ENCODE results near the gene ACTL9.

The ACTL9 gene

DNA sequence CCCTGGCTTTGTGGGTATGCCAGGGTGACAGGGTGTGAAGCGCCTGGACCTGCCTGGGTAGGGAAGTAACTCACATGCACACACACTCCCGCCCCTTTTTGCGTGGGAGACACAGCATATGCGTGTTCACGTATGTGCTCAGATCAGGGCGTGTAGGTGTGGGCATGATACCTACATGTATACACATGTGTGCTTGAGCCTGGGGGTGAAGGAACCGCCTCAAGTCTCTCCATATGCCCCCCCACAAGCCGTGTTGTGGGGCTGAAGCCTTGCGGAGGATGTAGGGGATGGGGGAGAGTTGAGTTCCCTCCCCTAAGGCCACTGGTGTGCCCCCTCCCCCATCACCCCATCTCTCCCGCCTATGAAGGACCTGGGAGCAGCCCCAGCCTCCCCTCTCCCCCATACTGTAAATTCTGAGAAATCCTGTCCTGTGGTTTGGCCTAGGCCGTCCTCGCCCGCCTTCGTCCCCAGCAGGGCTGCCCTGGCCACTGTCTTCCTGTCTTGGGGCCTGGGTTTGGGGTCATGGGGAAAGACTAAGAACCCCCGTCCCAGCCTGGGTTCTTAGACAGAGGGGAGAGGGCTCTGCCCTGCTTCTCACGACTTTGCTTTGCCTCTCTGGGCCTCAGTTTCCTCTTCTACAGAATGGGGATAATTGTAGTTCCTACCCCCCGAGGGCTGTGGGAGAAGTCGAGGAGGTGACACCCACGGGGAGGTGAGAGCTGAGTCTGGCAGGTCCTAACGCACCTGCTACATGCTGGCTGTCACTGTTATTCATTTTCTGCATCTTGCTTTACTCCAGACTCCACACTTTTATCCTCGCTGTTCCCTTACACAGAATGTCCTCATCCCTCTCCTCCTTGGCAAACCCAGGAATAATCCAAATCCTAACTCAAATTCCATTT lies 14.3 kb downstream of the ACTL9 start:
- DNase-seq (ENCODE audit: low spot score), result no peak

DNA sequence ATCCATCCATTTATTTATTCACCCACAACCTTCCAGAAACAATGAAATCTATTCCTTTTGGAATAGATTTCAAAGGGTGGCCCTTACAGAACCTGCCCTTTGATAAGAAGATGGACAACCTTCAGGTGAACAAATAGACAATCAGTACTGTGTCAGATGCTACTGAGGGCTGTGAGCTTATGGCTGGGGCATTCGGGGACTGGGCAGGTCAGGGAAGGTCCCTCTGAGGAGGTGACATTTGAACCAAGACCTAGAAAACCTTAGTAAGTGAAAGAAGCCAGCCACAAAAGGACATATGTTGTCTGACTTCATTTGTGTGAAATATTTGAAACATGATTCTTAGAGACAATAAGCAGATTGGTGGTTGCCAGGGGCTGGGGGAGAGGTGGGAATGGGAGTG lies 15.7 kb downstream of the ACTL9 start:
- DNase-seq (ENCODE audit: low spot score), result no peak

GRCh38 chr19:8682472-8682871 lies 16.1 kb downstream of the ACTL9 start:
- no peak for DNase-seq (ENCODE audit: low spot score)

GRCh38 chr19:8681345-8682029 lies 17.1 kb downstream of the ACTL9 start:
- DNase-seq (ENCODE audit: low spot score), result no peak

DNA sequence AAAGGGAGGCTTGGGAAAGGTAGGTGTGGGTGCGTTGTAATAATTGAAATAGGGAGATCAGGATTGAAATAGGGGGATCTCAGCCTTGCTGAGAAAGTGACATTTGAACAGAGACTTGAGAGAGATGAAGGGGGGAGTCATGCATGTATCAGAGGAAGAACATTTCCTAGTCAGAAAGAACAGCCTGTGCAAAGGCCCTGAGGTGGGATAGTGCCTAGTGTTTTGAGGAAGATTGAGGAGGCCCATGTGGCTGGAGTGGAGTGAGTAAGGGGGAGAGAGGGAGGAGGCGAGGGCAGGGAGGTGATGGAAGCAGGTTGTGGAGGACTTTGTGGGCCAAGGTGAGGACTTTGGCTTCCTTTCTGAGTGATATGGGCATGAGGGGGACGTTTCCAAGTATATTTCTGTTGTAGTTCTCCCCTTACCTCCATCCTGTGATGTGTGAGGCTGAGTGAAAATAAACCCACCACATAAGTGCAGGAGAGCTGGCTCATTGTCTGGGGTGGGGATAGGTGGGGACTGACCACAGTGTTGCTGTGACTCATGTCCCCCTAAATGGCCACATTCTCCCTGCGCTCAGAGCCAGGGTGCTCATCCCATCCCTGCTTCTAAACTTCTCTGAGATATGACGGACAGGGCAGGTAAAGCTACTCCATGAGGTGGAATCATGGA lies 17.8 kb downstream of the ACTL9 start:
- no peak for DNase-seq (ENCODE audit: low spot score)

GRCh38 chr19:8678244-8678807 lies 20.3 kb downstream of the ACTL9 start:
- DNase-seq (ENCODE audit: low spot score), result no peak

DNA sequence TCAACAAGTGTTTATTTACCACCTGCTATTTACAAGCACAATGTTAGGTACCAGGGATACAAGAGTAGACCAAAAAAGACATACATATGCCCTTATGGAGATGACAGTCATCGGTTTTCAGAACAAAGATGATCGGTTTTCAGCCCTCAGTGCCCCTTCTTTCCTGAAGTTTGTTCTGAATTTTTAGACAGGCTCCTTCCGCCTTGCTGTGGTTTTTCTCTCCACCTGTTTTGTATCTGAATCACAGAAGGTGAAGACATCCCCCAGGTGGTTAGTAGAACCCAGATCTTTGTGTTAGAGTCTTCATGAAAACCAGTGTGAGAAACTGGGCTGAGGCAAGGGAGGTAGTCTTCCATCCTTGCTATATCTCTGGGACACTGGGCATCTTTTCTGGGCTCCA lies 23.5 kb downstream of the ACTL9 start:
- DNase-seq (ENCODE audit: low spot score), result no peak

DNA sequence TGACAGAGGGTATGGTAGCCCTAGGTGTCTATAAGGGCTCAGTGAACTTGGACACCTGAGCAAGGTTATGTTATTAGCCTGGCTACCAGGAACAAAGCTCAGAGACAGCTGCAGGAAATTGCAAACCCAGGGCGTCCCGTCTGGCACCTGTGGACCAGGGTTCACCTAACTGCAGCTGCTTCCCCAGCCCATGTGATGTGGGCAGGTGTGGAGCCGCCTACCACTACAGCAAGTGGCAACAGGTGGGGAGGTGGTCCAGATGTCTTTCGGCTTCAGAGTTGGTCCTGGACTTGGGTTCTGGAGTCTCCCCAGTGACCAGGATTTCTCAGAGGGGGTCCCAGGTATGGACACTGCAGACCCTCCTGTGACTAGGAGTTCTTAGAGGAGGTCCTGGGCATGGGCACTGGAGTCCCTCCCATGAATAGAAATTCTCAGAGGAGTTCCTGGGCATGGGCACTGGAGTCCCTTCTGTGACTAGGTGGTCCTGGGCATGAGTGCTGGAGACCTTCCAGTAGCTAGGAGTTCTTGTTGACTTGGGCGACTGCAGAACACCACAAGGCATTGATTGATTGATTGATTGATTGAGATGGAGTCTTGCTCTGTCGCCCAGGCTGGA lies 25.2 kb downstream of the ACTL9 start:
- no peak for DNase-seq (ENCODE audit: low spot score)

DNA sequence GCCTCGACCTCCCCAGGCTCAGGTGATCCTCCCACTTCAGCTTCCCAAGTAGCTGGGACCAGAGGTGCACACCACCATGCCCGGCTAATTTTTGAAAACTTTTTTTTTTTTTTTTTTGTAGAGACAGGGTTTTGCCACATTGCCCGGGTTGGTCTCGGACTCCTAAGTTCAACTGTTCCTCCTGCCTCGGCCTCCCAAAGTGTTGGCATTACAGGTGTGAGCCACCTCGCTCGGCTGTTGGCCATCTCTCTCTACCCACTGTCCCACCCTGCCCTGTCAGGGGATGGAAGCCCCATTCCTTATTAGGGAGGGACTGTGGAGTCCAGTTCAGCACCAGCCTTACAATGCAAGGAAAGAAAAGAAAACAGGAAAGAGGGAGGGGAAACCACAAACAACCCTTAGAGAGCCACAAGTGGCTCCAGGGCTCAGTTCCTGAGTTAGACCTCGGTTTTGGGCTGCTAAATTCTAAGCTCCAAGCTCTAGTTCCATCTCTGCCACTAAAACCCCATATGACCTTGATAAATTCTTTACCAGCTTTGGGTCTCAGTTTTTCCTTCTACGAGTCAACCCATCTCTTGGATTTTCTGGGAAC lies 31.7 kb downstream of the ACTL9 start:
- DNase-seq (ENCODE audit: low spot score), result no peak

DNA sequence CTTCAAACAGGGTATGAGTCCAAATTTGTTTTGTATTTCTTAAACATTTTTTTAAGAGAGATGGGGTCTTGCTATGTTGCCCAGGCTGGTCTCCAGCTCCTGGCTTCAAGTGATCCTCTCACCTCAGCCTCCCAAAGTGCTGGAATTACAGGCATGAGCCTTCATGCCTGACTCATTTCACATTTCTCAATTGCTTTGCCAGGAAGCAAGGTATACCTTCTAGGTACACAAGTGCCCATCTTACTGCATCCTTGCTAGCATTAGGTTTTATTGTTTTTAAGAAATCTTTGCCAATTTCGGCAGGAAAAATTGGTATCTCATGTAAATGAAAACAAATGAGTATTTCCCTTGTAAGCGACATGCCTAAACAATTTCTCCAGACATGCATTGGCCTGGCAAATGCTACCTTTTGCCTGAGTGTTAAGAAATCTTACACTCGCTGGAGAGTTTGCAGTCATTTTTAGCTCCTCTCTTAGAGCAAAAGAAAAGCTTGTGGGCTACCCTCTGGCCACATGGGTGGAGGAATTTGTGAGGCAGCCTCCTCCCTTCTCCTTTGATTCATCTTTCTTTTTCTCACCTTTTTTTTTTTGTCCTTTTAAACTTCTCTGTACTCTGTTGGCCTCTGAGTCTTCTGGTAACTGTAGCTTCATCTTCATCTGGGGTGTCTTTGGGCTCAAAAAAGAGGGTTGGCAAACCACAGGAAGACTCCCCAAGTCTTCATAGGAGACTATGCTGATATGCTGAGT lies 33.0 kb downstream of the ACTL9 start:
- no peak for DNase-seq (ENCODE audit: low spot score)

DNA sequence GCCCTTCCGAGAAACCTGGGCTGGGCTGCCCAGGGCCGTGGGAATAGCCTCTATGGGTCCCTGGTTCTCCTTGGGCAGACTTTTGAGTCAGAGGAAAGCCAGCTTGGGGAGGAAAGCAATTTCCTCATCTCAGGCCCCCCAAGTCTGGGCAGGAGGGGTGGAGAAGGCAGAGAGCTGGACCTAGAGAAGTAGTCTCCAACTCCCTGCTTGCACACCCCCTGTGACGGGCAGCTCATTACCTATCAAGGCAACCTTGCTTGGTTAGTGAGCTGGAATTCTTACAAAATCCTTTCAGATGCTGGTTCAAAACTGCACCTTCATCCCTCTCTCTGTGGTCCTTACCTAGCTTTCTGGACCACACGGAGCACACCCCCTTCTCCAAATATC lies 33.9 kb downstream of the ACTL9 start:
- no peak for DNase-seq (ENCODE audit: low spot score)

DNA sequence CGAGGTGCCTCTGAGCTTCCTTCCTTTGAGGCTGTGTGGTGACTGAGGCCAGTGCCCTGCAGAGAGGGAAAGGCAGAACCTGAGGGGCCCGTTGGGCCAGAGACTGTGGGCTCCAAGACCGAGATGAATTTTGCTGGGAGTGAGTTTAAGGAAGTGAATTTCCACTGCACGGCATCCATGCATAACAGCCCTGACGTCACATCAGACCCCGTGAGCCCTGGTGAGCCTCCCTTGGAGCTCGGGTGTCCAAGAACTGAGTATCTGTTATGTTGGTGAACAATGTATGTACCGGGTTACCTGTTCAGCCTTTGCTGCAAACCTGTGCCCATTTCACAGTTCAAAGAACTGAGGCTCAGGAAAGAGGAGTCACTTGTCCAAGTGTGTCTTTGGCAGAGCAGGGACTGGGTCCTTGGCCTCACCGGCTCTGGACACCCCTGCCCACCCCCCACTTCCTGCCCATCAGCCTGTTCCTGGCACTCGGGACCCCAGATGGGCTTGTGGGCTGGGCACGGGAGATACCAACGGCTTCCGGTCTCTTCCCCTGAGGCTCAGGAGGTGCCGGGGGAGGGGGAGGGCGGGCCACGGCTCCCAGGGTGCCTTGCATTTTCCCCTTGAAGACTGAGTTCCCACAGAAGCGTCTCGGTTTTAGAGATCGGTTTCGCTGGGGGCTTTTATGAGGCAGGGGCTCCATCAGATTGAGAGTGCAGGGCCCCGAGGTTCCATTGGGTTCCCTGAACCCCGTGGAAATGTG lies 34.5 kb downstream of the ACTL9 start:
- no peak for DNase-seq (ENCODE audit: low spot score)

- DNase-seq (ENCODE audit: low spot score), result no peak
These were observed 36.3 kb downstream of the ACTL9 start for GRCh38 chr19:8662263-8662662.

GRCh38 chr19:8659905-8660304 lies 38.7 kb downstream of the ACTL9 start:
- no peak for DNase-seq (ENCODE audit: low spot score)

GRCh38 chr19:8657869-8658268 lies 40.7 kb downstream of the ACTL9 start:
- no peak for DNase-seq (ENCODE audit: low spot score)

DNA sequence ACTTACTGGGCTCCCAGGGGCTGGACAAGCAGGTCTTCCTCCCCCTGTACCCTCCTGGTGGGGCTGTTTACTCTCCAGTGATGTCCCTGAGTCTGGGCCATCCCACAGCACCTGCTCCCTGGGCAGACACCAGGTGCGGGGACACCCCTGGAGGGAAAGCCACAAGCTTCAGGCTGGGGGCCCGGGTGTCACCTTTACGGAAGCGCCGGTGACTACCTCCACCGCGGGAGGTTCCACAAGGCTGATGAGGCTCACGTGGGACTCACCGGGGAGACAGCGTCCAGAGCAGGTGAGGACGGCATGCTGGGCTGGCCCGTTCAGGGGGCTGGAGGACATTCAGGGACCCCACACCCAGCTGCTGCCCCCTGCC lies 43.3 kb downstream of the ACTL9 start:
- DNase-seq (ENCODE audit: low spot score), result no peak

- peak; percentile 17 for DNase-seq (ENCODE audit: low spot score)
These were observed 43.8 kb downstream of the ACTL9 start for GRCh38 chr19:8654591-8655339.

GRCh38 chr19:8648240-8648639 lies 50.4 kb downstream of the ACTL9 start:
- no peak for DNase-seq (ENCODE audit: low spot score)

Data from SK-N-DZ (cell line).